HG02759 (cell line): ENCODE data around the gene PREX1.

Source experiments
- ATAC-seq: cut with Tn5 transposase; IDR thresholded peaks from one replicate; pipeline ENCODE4 v1.9.1; 2021; ENCODE audit warnings: mild to moderate bottlenecking, moderate library complexity; ENCODE audit not compliant: unreplicated experiment

PREX1 gene

GRCh38 chr20:48626938-48627736, 200.7 kb downstream of the PREX1 start:
- ATAC-seq = no peak

- ATAC-seq = no peak
These were observed 201.4 kb downstream of the PREX1 start for GRCh38 chr20:48626226-48626937.

GRCh38 chr20:48625136-48625900, 202.5 kb downstream of the PREX1 start:
- no peak for ATAC-seq

- no peak for ATAC-seq
These were observed 203.3 kb downstream of the PREX1 start for GRCh38 chr20:48624315-48625020.

- ATAC-seq = no peak
These were observed 203.9 kb downstream of the PREX1 start for GRCh38 chr20:48623906-48624265.

- ATAC-seq = no peak
These were observed 204.5 kb downstream of the PREX1 start for GRCh38 chr20:48623176-48623905.

GRCh38 chr20:48622421-48622820, 205.4 kb downstream of the PREX1 start:
- no peak for ATAC-seq

GRCh38 chr20:48621376-48622078, 206.3 kb downstream of the PREX1 start:
- no peak for ATAC-seq

- peak; percentile 54 for ATAC-seq
These were observed 207.1 kb downstream of the PREX1 start for GRCh38 chr20:48620507-48621375.

- ATAC-seq = no peak
These were observed 207.7 kb downstream of the PREX1 start for GRCh38 chr20:48620154-48620506.

GRCh38 chr20:48619126-48620101, 208.4 kb downstream of the PREX1 start:
- ATAC-seq = no peak

- no peak for ATAC-seq
These were observed 209.2 kb downstream of the PREX1 start for GRCh38 chr20:48618631-48619030.

GRCh38 chr20:48618052-48618451, 209.7 kb downstream of the PREX1 start:
- no peak for ATAC-seq

GRCh38 chr20:48617481-48617880, 210.3 kb downstream of the PREX1 start:
- no peak for ATAC-seq

GRCh38 chr20:48616481-48616880, 211.3 kb downstream of the PREX1 start:
- no peak for ATAC-seq

- ATAC-seq = no peak
These were observed 211.9 kb downstream of the PREX1 start for GRCh38 chr20:48615871-48616270.

- ATAC-seq = no peak
These were observed 213.1 kb downstream of the PREX1 start for GRCh38 chr20:48614593-48615274.
